Dedifferentiated amniotic fluid mesenchymal stem cell (primary cell): ENCODE results near the gene SERPINB8.

Experiments used
- DNase-seq: peaks from one replicate; pipeline ENCODE4 v3.0.0-alpha.2; 2016; ENCODE audit errors: extremely low spot score

Gene SERPINB8

DNA sequence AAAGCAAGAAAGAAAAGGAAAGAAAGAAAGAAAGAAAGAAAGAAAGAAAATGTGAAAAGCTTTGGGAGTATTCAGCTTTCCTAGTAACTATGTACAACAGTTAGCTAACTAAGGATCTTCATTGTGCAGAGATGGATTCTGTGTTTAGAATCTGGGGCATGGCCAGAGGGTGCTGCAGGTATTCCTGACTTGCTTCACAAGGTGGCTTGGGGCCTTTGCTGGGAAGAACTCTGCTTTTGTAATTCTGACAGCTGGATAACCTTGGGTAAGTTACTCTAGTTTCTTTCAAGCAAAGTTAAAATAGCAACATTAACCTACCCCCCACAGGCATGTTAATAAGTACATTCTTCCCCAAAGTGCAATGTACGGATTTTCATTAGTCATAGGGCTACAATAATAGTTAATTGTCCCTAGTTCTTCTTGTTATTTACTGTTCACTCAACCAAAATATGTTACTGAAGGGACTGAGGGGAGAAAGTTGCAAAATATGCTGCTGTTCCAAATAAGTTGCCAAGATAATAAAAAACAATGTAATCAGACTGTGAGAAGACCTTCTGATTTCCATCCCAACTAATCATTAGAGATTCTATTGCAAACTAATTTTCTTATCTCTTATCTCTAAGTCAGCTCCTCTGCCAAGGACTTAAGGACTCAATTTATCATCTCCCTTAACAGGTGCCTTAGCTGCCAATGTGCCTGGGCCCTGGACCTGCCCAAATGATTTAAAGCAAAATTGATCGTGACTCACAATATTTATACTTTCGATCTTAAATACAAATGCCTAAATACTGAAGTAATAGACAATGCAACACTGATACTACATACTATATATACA lies 50.3 kb downstream of the SERPINB8 start:
- no peak for DNase-seq

GRCh38 chr18:64026350-64026749 lies 56.5 kb downstream of the SERPINB8 start:
- no peak for DNase-seq

DNA sequence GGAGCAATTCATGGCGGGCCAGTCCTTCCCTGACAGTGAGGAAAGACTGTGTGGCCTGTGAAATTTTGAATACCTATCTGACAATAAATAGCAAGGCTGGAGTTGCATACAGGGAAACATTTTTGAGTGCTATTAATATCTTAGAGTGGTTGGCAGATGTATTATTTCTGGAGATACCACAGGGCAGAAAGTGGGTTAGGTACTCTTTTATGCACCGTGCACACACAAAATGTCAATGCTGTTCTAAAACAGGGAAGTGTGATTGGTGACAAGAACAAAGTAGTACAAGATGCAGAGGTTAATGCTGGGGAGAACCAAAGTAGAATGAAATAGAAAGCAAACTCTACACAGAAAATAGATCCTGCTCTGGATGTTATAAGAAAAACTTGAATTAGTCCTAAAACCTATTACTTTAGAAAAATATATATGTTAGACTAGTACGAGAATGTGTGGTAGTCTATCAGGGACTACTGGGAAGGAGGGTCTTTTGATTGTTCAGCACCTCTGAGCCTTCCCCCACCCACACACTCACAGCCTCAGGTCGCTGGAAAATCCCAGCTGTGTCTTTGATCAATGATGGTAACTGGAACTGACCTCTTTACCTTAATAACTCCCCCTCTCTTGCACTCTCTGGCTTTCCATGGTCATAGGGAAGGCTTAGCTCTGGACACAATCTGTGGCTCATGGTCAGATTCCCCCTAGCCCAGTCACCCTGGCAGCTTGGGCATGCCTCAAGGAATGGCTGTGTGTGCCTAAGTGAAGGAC lies 58.2 kb downstream of the SERPINB8 start:
- no peak for DNase-seq

DNA sequence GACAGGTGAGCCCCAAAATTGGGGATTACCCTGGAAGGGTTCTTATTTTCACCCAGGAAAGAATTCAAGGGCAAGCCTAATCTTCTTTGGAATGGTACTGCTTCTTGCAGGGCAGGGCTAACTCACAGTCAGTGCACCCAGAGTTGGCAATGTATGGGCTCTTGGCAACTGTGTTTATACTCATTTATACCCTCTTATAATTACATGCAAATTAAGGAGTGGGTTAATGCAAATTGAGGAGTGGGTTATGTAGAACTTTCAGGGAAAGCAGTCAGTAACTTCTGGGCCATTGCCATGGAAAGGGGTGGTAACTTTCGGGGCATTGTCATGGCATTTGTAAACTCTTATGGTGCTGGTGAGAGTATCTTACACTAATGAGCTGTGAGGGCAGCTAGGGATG lies 59.2 kb downstream of the SERPINB8 start:
- no peak for DNase-seq

GRCh38 chr18:64031411-64031810 lies 61.5 kb downstream of the SERPINB8 start:
- no peak for DNase-seq

DNA sequence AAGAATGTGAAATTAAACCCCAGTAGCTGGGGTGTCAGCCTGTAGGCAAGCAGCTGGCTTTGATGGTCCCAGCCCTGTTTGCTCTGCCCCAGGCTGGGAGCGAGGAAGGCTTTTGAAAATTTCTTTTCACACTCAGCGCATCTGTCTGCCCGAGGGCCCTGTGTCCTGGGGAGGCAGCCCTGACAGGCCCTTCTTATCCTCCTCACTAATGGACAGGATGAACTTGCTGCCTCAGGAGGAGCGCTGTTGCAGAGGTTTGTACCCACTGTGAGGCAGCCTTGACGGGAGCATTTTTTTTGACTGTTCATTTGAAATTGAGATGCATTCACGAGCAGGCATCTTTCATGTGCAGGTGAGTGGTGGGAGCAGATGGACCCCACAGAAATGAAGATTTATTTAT lies 62.4 kb downstream of the SERPINB8 start:
- DNase-seq = no peak

- DNase-seq = no peak
Observed at GRCh38 chr18:64037812-64038414, 68.0 kb downstream of the SERPINB8 start.
